Measurements from ENCODE around the gene SCGB1A1. TPM values are rescaled to one million over a fixed set of nuclear protein-coding genes. Genes with fewer than 3 reads are reported as not detected.

SCGB1A1 gene
- polyA plus RNA-seq, 1 of the 3 experiments (the other 2 are of a cell fraction), result not detected

DNA sequence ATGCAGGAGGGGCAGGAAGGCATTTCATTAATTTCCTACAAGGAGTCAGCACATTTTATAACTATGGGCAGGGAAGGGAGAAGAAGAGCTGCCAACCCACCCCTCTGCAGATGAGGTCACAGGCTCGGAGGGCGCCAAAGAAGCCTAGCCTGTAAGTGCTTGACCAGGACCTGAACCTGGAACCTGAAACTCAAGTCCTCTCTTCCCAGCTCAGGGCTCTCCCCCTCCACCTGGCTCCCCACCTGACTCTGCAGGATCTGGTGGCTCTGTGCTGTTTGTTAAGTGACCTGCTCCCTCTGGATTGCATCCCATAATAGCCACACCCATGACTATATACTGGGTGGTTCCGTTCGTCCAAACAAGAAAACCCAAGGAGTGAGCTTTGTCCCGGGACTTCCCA, 27.3 kb downstream of the SCGB1A1 start:
- no peaks in the 10 kb centered on the region for H3K79me2 ChIP-seq (ENCODE audit: insufficient read depth)
- H3K36me3 ChIP-seq (replicated peaks in 1 of 2; ENCODE audit: control insufficient read depth in 1 of 2, insufficient read depth in 2 of 2, low read length in 1 of 2), result no peaks in the 10 kb centered on the region
- peaks cover 4% of the 10 kb centered on the region for H3F3A ChIP-seq (replicated peaks; ENCODE audit: insufficient read depth)
- ChIA-PET POLR2A (no interaction called here), CTCF (interaction anchor here (2.5 kb wide), 1 partner anchor 12 kb away, joined by 7 read pairs; no protein-coding TSS in a partner anchor)
- H3K9ac ChIP-seq, result no peak overlapping the region
- no peak for TF ChIP-seq GABPA (IDR thresholded peaks at IDR 0.05; ENCODE audit: low read depth)
- no peak for TF ChIP-seq MXI1 (IDR thresholded peaks at IDR 0.05; ENCODE audit: low read depth, low read length)
- TF ChIP-seq RFX5 (IDR thresholded peaks at IDR 0.05; ENCODE audit: low read length), result no peak
- no peak for TF ChIP-seq RXRA (IDR thresholded peaks at IDR 0.05; ENCODE audit: borderline replicate concordance, low read depth)
- TF ChIP-seq NFIC (IDR thresholded peaks at IDR 0.05; ENCODE audit: borderline replicate concordance), result no peak
- no peak for TF ChIP-seq TEAD4 (IDR thresholded peaks at IDR 0.05; ENCODE audit: borderline replicate concordance, insufficient read depth)
- no peak for TF ChIP-seq TCF12 (IDR thresholded peaks at IDR 0.05)
- no peak for TF ChIP-seq EP300 (IDR thresholded peaks at IDR 0.05; ENCODE audit: borderline replicate concordance in 1 of 2, low read depth in 1 of 2, low read length in 1 of 2)
- no peak for TF ChIP-seq YY1 (IDR thresholded peaks at IDR 0.05; ENCODE audit: low read depth)
- no peak for TF ChIP-seq TAF1 (IDR thresholded peaks at IDR 0.05; ENCODE audit: borderline replicate concordance, low read depth, low read length)
- TF ChIP-seq, protein P1, sequence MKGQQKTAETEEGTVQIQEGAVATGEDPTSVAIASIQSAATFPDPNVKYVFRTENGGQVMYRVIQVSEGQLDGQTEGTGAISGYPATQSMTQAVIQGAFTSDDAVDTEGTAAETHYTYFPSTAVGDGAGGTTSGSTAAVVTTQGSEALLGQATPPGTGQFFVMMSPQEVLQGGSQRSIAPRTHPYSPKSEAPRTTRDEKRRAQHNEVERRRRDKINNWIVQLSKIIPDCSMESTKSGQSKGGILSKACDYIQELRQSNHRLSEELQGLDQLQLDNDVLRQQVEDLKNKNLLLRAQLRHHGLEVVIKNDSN (IDR thresholded peaks at IDR 0.05; ENCODE audit: borderline replicate concordance, low read depth), result no peak
- TF ChIP-seq, protein P2, sequence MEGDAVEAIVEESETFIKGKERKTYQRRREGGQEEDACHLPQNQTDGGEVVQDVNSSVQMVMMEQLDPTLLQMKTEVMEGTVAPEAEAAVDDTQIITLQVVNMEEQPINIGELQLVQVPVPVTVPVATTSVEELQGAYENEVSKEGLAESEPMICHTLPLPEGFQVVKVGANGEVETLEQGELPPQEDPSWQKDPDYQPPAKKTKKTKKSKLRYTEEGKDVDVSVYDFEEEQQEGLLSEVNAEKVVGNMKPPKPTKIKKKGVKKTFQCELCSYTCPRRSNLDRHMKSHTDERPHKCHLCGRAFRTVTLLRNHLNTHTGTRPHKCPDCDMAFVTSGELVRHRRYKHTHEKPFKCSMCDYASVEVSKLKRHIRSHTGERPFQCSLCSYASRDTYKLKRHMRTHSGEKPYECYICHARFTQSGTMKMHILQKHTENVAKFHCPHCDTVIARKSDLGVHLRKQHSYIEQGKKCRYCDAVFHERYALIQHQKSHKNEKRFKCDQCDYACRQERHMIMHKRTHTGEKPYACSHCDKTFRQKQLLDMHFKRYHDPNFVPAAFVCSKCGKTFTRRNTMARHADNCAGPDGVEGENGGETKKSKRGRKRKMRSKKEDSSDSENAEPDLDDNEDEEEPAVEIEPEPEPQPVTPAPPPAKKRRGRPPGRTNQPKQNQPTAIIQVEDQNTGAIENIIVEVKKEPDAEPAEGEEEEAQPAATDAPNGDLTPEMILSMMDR (IDR thresholded peaks at IDR 0.05), result no peak
- TF ChIP-seq, protein P3, sequence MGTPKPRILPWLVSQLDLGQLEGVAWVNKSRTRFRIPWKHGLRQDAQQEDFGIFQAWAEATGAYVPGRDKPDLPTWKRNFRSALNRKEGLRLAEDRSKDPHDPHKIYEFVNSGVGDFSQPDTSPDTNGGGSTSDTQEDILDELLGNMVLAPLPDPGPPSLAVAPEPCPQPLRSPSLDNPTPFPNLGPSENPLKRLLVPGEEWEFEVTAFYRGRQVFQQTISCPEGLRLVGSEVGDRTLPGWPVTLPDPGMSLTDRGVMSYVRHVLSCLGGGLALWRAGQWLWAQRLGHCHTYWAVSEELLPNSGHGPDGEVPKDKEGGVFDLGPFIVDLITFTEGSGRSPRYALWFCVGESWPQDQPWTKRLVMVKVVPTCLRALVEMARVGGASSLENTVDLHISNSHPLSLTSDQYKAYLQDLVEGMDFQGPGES (IDR thresholded peaks at IDR 0.05; ENCODE audit: low read depth, low read length), result no peak
- TF ChIP-seq, protein P4, sequence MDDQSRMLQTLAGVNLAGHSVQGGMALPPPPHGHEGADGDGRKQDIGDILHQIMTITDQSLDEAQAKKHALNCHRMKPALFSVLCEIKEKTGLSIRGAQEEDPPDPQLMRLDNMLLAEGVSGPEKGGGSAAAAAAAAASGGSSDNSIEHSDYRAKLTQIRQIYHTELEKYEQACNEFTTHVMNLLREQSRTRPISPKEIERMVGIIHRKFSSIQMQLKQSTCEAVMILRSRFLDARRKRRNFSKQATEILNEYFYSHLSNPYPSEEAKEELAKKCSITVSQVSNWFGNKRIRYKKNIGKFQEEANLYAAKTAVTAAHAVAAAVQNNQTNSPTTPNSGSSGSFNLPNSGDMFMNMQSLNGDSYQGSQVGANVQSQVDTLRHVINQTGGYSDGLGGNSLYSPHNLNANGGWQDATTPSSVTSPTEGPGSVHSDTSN (IDR thresholded peaks at IDR 0.05), result no peak
- no peak for TF ChIP-seq ELF1 (IDR thresholded peaks at IDR 0.05)
- TF ChIP-seq, protein P5, sequence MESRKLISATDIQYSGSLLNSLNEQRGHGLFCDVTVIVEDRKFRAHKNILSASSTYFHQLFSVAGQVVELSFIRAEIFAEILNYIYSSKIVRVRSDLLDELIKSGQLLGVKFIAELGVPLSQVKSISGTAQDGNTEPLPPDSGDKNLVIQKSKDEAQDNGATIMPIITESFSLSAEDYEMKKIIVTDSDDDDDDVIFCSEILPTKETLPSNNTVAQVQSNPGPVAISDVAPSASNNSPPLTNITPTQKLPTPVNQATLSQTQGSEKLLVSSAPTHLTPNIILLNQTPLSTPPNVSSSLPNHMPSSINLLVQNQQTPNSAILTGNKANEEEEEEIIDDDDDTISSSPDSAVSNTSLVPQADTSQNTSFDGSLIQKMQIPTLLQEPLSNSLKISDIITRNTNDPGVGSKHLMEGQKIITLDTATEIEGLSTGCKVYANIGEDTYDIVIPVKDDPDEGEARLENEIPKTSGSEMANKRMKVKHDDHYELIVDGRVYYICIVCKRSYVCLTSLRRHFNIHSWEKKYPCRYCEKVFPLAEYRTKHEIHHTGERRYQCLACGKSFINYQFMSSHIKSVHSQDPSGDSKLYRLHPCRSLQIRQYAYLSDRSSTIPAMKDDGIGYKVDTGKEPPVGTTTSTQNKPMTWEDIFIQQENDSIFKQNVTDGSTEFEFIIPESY (IDR thresholded peaks at IDR 0.05; ENCODE audit: borderline replicate concordance, low read depth), result no peak
- TF ChIP-seq RCOR1 (IDR thresholded peaks at IDR 0.05; ENCODE audit: low read length), result no peak
- TF ChIP-seq GATA2 (CRISPR knock-in tag; IDR thresholded peaks at IDR 0.05), result no peak
- TF ChIP-seq JUND (IDR thresholded peaks at IDR 0.05), result no peak
- H4K20me1 ChIP-seq (ENCODE audit: insufficient read depth), result no peaks in the 10 kb centered on the region
- no peak for DNase-seq
- H3K4me2 ChIP-seq, result no peak overlapping the region
- H3K9me3 ChIP-seq, result no peaks in the 10 kb centered on the region
- no peak overlapping the region for H2AFZ ChIP-seq (ENCODE audit: low read depth)
- 92% methylated on average over 5 of the region's 5 CpGs for WGBS (ENCODE audit: low lambda C conversion rate)
- peaks cover 10 to 16% of the 10 kb centered on the region in 2 experiments for H3K4me1 ChIP-seq (ENCODE audit: control insufficient read depth in 1 of 2, insufficient read depth in 2 of 2, low read depth in 1 of 2, low read length in 1 of 2)
- H3K27ac ChIP-seq (ENCODE audit: low read depth in 2 of 2, low read length in 1 of 2), result no peak overlapping the region
- H3K9me2 ChIP-seq, result no peaks in the 10 kb centered on the region
- no peaks in the 10 kb centered on the region for H3K27me3 ChIP-seq (ENCODE audit: insufficient read depth)
- no peak overlapping the region for H3K4me3 ChIP-seq (ENCODE audit: low read depth in 2 of 2, low read length in 1 of 2)

All from SK-N-SH (cell line).